OCI-LY7 (cell line): ENCODE data around the gene HDAC4. TPM values are rescaled to one million over a fixed set of nuclear protein-coding genes. Genes with fewer than 3 reads are reported as not detected.
"Not testable (repeated sequence)": the region's sequence is repeated elsewhere in the genome, so short reads cannot be mapped to it uniquely, and the experiment has no call there.

Experiments
- BruUV-seq: library from RNA; stranded (reverse); fragments of 400-500 nt; replicated peaks from 2 replicates; lab custom pipeline; 2021; lab: Mats Ljungman, UMichigan
- CTCF ChIA-PET: fragments of 300-600 bp; sonication (Branson Sonifier 250); formaldehyde crosslinking; loops from one replicate; lab custom pipeline; 2022; ENCODE audit warnings: antibody characterized with exemption; ENCODE audit not compliant: unreplicated experiment; lab: Charles Lee
- POLR2A ChIA-PET: fragments of 300-600 bp; sonication (Branson Sonifier 250); formaldehyde crosslinking; loops from one replicate; lab custom pipeline; 2022; ENCODE audit warnings: antibody characterized with exemption; lab: Charles Lee
- DNase-seq: peaks from one replicate; pipeline ENCODE4 v3.0.0-alpha.2; 2015; ENCODE audit warnings: low spot score
- H2AFZ ChIP-seq: fragments of 200-600 bp; sonication (generic), shearing (Covaris generic); 2 replicates; pipeline ENCODE4 v1.6.1; 2014; ENCODE audit warnings: mild to moderate bottlenecking, antibody characterized with exemption, low read length, moderate library complexity
- H3K27ac ChIP-seq: fragments of 200-600 bp; sonication (generic); 2 replicates; pipeline ENCODE4 v1.5.1; 2014; ENCODE audit warnings: mixed run types, low read depth, mild to moderate bottlenecking, moderate library complexity, low read length, inconsistent platforms; ENCODE audit not compliant: poor library complexity, severe bottlenecking
- H3K36me3 ChIP-seq: fragments of 200-600 bp; sonication (generic); 2 replicates; pipeline ENCODE4 v1.6.1; 2014; ENCODE audit warnings: mild to moderate bottlenecking, antibody characterized with exemption, low read length, moderate library complexity, mixed read lengths; ENCODE audit not compliant: insufficient read depth
- H3K4me1 ChIP-seq: fragments of 200-600 bp; sonication (generic); 2 replicates; pipeline ENCODE4 v1.5.1; 2014; ENCODE audit warnings: mild to moderate bottlenecking, low read length; ENCODE audit not compliant: insufficient read depth, poor library complexity, severe bottlenecking
- H3K4me2 ChIP-seq: fragments of 200-600 bp; sonication (generic); 2 replicates; pipeline ENCODE4 v1.6.1; 2014; ENCODE audit warnings: mild to moderate bottlenecking, low read length
- H3K4me3 ChIP-seq: fragments of 200-600 bp; sonication (generic); 2 replicates; pipeline ENCODE4 v1.5.1; 2014; ENCODE audit warnings: mild to moderate bottlenecking, low read depth, low read length; ENCODE audit not compliant: poor library complexity, severe bottlenecking
- H3K79me2 ChIP-seq: fragments of 200-600 bp; sonication (generic); 2 replicates; pipeline ENCODE4 v1.6.1; 2016; ENCODE audit warnings: low read depth, mild to moderate bottlenecking, low read length, moderate library complexity, mixed read lengths; ENCODE audit not compliant: insufficient read depth
- H3K9me2 ChIP-seq: fragments of 200-600 bp; sonication (generic); 2 replicates; pipeline ENCODE4 v1.6.1; 2016; ENCODE audit warnings: mild to moderate bottlenecking, low read length, mixed read lengths; ENCODE audit not compliant: insufficient read depth
- H3K9me3 ChIP-seq: fragments of 200-600 bp; sonication (generic); 2 replicates; pipeline ENCODE4 v1.6.1; 2014; ENCODE audit warnings: mild to moderate bottlenecking, mixed run types, low read length, mixed read lengths
- H4K20me1 ChIP-seq: fragments of 200-600 bp; sonication (generic); 2 replicates; pipeline ENCODE4 v1.6.1; 2014; ENCODE audit warnings: mild to moderate bottlenecking, antibody characterized with exemption, low read length, moderate library complexity, mixed read lengths; ENCODE audit not compliant: insufficient read depth
- EZH2phosphoT487 ChIP-seq: fragments of 200-600 bp; sonication (generic); IDR thresholded peaks from 2 replicates; pipeline ENCODE4 v1.6.1; 2018; ENCODE audit warnings: low read depth, borderline replicate concordance, mild to moderate bottlenecking, mixed run types, antibody characterized with exemption, low read length, moderate library complexity, mixed read lengths
- intact Hi-C: fragments of 100-400 bp; cut with micrococcal nuclease; formaldehyde crosslinking; loops from one replicate; pipeline ENCODE4 v1.10.0; 2022; ENCODE audit not compliant: unreplicated experiment
- total RNA-seq, 2 experiments: library from RNA; depleted of rRNA in 1 of 2; stranded (reverse); fragments of >200 nt in 1 of 2; shearing (Covaris generic) in 1 of 2; gene quantifications; 2 replicates each; pipeline ENCODE4 v1.2.3, GENCODE V29; 2014 to 2022
- TF ChIP-seq, protein P1 (sequence below): fragments of 200-600 bp; sonication (generic); conservative IDR thresholded peaks from 2 replicates; pipeline ENCODE4 v1.5.1; 2014; ENCODE audit warnings: mild to moderate bottlenecking, antibody characterized with exemption, low read length, moderate library complexity, mixed read lengths

HDAC4 gene
- total RNA-seq, 2 experiments from 2014 or later: 10.2 to 20.6 TPM

DNA sequence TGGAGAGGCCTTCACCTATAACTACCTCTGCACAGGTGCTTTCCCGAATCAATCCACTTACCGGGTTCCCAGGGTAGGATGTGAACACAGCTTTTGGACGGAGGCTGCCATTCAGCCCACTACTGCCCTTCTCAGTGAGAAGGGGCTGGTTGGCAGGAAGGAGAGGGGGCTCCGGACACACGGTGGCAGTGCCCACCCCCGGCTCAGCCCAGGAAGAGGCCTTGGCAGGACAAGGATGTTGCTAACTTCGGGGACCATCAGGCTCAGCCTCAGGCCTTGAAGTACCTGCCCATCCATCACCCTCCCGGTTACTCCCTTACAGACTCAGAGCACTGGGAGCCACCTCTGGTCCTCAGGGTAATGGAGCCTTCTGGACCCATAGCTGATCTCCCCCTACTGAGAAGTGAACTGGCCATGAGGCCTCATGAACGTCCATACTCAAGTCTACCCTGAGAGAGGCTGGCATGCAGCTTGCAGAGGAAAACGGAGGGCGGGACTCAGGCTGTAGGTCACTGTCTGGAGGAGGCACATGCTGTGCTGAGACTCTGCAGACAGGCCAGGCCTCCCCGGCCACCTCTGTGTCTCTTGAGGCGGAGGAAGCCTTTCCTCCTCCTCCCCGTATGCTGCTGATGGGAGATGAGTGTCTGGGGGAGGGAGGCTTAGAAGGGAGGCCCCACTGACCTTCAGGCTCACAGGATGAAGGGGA, 361.9 kb downstream of the HDAC4 start:
- ChIA-PET POLR2A (no interaction called here), CTCF (no interaction called here)
- Histone ChIP-seq H3K4me1 (no peaks in the 10 kb centered on the region), H3K36me3 (no peaks in the 10 kb centered on the region), H3K79me2 (no peaks in the 10 kb centered on the region), H3K27ac (no peak overlapping the region), H3K4me2 (no peak overlapping the region), H2AFZ (no peak overlapping the region), H3K4me3 (no peak overlapping the region), H3K9me3 (no peaks in the 10 kb centered on the region), H4K20me1 (no peaks in the 10 kb centered on the region), H3K9me2 (no peaks in the 10 kb centered on the region)
- BruUV-seq: no TSS peak
- TF ChIP-seq, protein P1, sequence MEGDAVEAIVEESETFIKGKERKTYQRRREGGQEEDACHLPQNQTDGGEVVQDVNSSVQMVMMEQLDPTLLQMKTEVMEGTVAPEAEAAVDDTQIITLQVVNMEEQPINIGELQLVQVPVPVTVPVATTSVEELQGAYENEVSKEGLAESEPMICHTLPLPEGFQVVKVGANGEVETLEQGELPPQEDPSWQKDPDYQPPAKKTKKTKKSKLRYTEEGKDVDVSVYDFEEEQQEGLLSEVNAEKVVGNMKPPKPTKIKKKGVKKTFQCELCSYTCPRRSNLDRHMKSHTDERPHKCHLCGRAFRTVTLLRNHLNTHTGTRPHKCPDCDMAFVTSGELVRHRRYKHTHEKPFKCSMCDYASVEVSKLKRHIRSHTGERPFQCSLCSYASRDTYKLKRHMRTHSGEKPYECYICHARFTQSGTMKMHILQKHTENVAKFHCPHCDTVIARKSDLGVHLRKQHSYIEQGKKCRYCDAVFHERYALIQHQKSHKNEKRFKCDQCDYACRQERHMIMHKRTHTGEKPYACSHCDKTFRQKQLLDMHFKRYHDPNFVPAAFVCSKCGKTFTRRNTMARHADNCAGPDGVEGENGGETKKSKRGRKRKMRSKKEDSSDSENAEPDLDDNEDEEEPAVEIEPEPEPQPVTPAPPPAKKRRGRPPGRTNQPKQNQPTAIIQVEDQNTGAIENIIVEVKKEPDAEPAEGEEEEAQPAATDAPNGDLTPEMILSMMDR: no peak
- TF ChIP-seq EZH2phosphoT487: no peak
- no peak for DNase-seq
- intact Hi-C loops: loop anchor here (10.0 kb wide), 2 partner anchors 846 to 1106 kb away; partner anchors contain the start of gene OTOS

DNA sequence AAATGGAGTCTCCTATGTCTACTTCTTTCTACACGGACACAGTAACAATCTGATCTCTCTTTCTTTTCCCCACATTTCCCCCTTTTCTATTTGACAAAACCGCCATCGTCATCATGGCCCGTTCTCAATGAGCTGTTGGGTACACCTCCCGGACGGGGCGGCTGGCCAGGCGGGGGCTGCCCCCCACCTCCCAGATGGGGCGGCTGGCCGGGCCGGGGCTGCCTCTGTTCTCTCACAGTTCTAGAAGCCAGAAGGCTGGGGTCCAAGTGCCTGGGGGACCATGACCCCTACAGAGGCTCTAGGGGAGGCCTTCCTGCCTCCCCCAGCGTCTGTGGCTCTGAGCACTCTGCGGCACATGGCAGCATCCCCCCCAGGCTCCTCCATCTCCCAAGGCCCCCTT, 362.5 kb downstream of the HDAC4 start:
- H4K20me1 ChIP-seq, H3K9me3 ChIP-seq, H3K27ac ChIP-seq, H3K4me2 ChIP-seq, POLR2A ChIA-PET, H3K9me2 ChIP-seq, H2AFZ ChIP-seq, H3K36me3 ChIP-seq, H3K4me1 ChIP-seq, DNase-seq, BruUV-seq, H3K79me2 ChIP-seq, H3K4me3 ChIP-seq, CTCF ChIA-PET: not testable (repeated sequence)
- intact Hi-C loops: loop anchor here (10.0 kb wide), 2 partner anchors 847 to 1107 kb away; partner anchors contain the start of gene OTOS

DNA sequence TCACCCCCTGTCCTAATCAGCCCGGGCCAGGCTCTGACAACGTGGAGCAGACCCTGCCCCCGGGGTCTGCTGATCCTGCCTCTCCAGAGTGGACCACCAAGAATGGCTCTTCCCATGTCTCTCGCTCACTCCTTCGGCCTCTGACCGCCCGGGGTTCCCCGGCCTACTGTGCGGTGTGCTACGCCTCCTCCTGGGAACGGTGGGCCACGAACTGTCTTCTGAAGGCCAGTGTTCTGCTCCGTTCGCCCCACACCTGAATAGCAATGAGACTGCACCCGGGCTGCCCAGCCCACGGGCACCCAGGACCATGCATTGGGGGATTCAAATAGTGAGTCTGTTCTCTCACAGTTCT, 363.3 kb downstream of the HDAC4 start:
- no peak for TF ChIP-seq EZH2phosphoT487
- TF ChIP-seq, protein P1: no peak
- ChIA-PET CTCF (no interaction called here), POLR2A (no interaction called here)
- no peaks in the 10 kb centered on the region for H4K20me1 ChIP-seq
- H3K4me2 ChIP-seq: no peak overlapping the region
- no peak overlapping the region for H3K27ac ChIP-seq
- no TSS peak for BruUV-seq
- no peaks in the 10 kb centered on the region for H3K9me2 ChIP-seq
- intact Hi-C loops: loop anchor here (10.0 kb wide), 2 partner anchors 847 to 1107 kb away; partner anchors contain the start of gene OTOS
- no peaks in the 10 kb centered on the region for H3K4me1 ChIP-seq
- DNase-seq: no peak
- H2AFZ ChIP-seq: no peak overlapping the region
- H3K9me3 ChIP-seq: no peaks in the 10 kb centered on the region
- no peaks in the 10 kb centered on the region for H3K36me3 ChIP-seq
- no peaks in the 10 kb centered on the region for H3K79me2 ChIP-seq
- H3K4me3 ChIP-seq: no peak overlapping the region
